ENCODE measurements around the gene DOCK2. TPM values are rescaled to one million over a fixed set of nuclear protein-coding genes. Genes with fewer than 3 reads are reported as not detected.

The DOCK2 gene
- total RNA-seq, 1 experiment from 2014 or later, result 0.42 TPM

- no peak for TF ChIP-seq CTCF (IDR thresholded peaks at IDR 0.05; ENCODE audit: unreplicated experiment)
- Mint-ChIP-seq H3K4me1 (ENCODE audit: insufficient read depth, unreplicated experiment) (no peaks in the 10 kb centered on the region), H3K27me3 (ENCODE audit: insufficient read depth, unreplicated experiment) (no peaks in the 10 kb centered on the region), H3K36me3 (ENCODE audit: insufficient read depth, unreplicated experiment) (no peaks in the 10 kb centered on the region), H3K27ac (ENCODE audit: low read depth, unreplicated experiment) (no peak overlapping the region), H3K4me3 (ENCODE audit: unreplicated experiment) (no peak overlapping the region), H3K9me3 (ENCODE audit: unreplicated experiment) (peaks cover under 1% of the 10 kb centered on the region)
- no TSS peak for BruUV-seq (replicated peaks)
- POLR2A ChIA-PET, result no interaction called here
- intact Hi-C loops (cut with micrococcal nuclease), result no loop called here
- CTCF ChIA-PET, result interaction anchor here (0.6 to 1.0 kb wide), 3 partner anchors 43 to 529 kb away, joined by 3 to 4 read pairs (median 3); no protein-coding TSS in a partner anchor
- DNase-seq (ENCODE audit: unreplicated experiment), result no peak
These were observed 258.9 kb downstream of the DOCK2 start for GRCh38 chr5:169895926-169896325.

GRCh38 chr5:169897481-169897880, 260.4 kb downstream of the DOCK2 start:
- CTCF ChIA-PET, result interaction anchor here (0.5 to 0.7 kb wide), 2 partner anchors 48 to 158 kb away, joined by 3 to 4 read pairs; no protein-coding TSS in a partner anchor
- intact Hi-C loops (cut with micrococcal nuclease), result no loop called here
- no peak for TF ChIP-seq CTCF (IDR thresholded peaks at IDR 0.05; ENCODE audit: unreplicated experiment)
- H3K4me1 Mint-ChIP-seq (ENCODE audit: insufficient read depth, unreplicated experiment), result no peaks in the 10 kb centered on the region
- no peak overlapping the region for H3K4me3 Mint-ChIP-seq (ENCODE audit: unreplicated experiment)
- peaks cover 13% of the 10 kb centered on the region for H3K9me3 Mint-ChIP-seq (ENCODE audit: unreplicated experiment)
- DNase-seq (ENCODE audit: unreplicated experiment), result no peak
- no peaks in the 10 kb centered on the region for H3K36me3 Mint-ChIP-seq (ENCODE audit: insufficient read depth, unreplicated experiment)
- BruUV-seq (replicated peaks), result no TSS peak
- no peak overlapping the region for H3K27ac Mint-ChIP-seq (ENCODE audit: low read depth, unreplicated experiment)
- POLR2A ChIA-PET, result no interaction called here
- H3K27me3 Mint-ChIP-seq (ENCODE audit: insufficient read depth, unreplicated experiment), result no peaks in the 10 kb centered on the region

GRCh38 chr5:169901896-169902295, 264.8 kb downstream of the DOCK2 start:
- no peak for DNase-seq (ENCODE audit: unreplicated experiment)
- no peaks in the 10 kb centered on the region for H3K27me3 Mint-ChIP-seq (ENCODE audit: insufficient read depth, unreplicated experiment)
- intact Hi-C loops (cut with micrococcal nuclease), result no loop called here
- H3K36me3 Mint-ChIP-seq (ENCODE audit: insufficient read depth, unreplicated experiment), result no peaks in the 10 kb centered on the region
- ChIA-PET POLR2A (no interaction called here), CTCF (interaction anchor here (1.4 kb wide), 1 partner anchor 200 kb away, joined by 3 read pairs; no protein-coding TSS in a partner anchor)
- BruUV-seq (replicated peaks), result no TSS peak
- H3K4me3 Mint-ChIP-seq (ENCODE audit: unreplicated experiment), result no peak overlapping the region
- H3K4me1 Mint-ChIP-seq (ENCODE audit: insufficient read depth, unreplicated experiment), result no peaks in the 10 kb centered on the region
- H3K9me3 Mint-ChIP-seq (ENCODE audit: unreplicated experiment), result peaks cover 13% of the 10 kb centered on the region
- TF ChIP-seq CTCF (IDR thresholded peaks at IDR 0.05; ENCODE audit: unreplicated experiment), result no peak
- no peak overlapping the region for H3K27ac Mint-ChIP-seq (ENCODE audit: low read depth, unreplicated experiment)

GRCh38 chr5:169904059-169904458, 267.0 kb downstream of the DOCK2 start:
- ChIA-PET POLR2A (no interaction called here), CTCF (interaction anchor here (1.0 kb wide), 1 partner anchor 77 kb away, joined by 7 read pairs; no protein-coding TSS in a partner anchor)
- Mint-ChIP-seq H3K27me3 (ENCODE audit: insufficient read depth, unreplicated experiment) (no peaks in the 10 kb centered on the region), H3K4me1 (ENCODE audit: insufficient read depth, unreplicated experiment) (no peaks in the 10 kb centered on the region), H3K27ac (ENCODE audit: low read depth, unreplicated experiment) (no peak overlapping the region), H3K4me3 (ENCODE audit: unreplicated experiment) (no peak overlapping the region), H3K36me3 (ENCODE audit: insufficient read depth, unreplicated experiment) (no peaks in the 10 kb centered on the region), H3K9me3 (ENCODE audit: unreplicated experiment) (peaks cover 13% of the 10 kb centered on the region)
- TF ChIP-seq CTCF (IDR thresholded peaks at IDR 0.05; ENCODE audit: unreplicated experiment), result no peak
- intact Hi-C loops (cut with micrococcal nuclease), result no loop called here
- no peak for DNase-seq (ENCODE audit: unreplicated experiment)
- BruUV-seq (replicated peaks), result no TSS peak
